ENCODE results near the gene TMEM52. TPM values are rescaled to one million over a fixed set of nuclear protein-coding genes. Genes with fewer than 3 reads are reported as not detected.

TMEM52 gene
- total and polyA plus RNA-seq, 2 of the 13 experiments (the other 11 are each of a cell fraction or from before 2014, with no cell fraction given), result 13.2 to 18.7 TPM

DNA sequence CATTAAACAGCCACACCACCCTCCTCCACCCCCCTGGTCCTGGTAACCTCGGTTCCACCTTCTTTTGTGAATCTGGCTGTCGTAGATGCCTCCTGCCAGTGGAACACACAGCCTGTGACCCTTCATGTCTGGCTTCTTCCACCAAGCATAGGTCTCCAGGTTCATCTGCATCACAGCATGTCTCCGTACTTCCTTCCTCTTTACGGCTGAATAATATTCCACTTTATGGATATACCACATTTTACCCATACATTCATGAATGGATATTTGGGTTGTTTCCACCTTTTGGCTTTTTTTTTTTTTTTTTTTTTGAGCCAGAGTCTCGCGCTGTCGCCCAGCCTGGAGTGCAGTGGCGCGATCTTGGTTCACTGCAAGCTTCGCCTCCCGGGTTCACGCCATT is 15.9 kb downstream of the TMEM52 start (continued):
- TF ChIP-seq, protein P1, sequence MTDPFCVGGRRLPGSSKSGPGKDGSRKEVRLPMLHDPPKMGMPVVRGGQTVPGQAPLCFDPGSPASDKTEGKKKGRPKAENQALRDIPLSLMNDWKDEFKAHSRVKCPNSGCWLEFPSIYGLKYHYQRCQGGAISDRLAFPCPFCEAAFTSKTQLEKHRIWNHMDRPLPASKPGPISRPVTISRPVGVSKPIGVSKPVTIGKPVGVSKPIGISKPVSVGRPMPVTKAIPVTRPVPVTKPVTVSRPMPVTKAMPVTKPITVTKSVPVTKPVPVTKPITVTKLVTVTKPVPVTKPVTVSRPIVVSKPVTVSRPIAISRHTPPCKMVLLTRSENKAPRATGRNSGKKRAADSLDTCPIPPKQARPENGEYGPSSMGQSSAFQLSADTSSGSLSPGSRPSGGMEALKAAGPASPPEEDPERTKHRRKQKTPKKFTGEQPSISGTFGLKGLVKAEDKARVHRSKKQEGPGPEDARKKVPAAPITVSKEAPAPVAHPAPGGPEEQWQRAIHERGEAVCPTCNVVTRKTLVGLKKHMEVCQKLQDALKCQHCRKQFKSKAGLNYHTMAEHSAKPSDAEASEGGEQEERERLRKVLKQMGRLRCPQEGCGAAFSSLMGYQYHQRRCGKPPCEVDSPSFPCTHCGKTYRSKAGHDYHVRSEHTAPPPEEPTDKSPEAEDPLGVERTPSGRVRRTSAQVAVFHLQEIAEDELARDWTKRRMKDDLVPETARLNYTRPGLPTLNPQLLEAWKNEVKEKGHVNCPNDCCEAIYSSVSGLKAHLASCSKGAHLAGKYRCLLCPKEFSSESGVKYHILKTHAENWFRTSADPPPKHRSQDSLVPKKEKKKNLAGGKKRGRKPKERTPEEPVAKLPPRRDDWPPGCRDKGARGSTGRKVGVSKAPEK (CRISPR knock-in tag; IDR thresholded peaks at IDR 0.05; ENCODE audit: borderline replicate concordance), result no peak
- no peak for TF ChIP-seq SAP130 (CRISPR knock-in tag; IDR thresholded peaks at IDR 0.05; ENCODE audit: low read depth)
- TF ChIP-seq, protein P2, sequence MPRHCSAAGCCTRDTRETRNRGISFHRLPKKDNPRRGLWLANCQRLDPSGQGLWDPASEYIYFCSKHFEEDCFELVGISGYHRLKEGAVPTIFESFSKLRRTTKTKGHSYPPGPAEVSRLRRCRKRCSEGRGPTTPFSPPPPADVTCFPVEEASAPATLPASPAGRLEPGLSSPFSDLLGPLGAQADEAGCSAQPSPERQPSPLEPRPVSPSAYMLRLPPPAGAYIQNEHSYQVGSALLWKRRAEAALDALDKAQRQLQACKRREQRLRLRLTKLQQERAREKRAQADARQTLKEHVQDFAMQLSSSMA (CRISPR knock-in tag; IDR thresholded peaks at IDR 0.05), result no peak

DNA sequence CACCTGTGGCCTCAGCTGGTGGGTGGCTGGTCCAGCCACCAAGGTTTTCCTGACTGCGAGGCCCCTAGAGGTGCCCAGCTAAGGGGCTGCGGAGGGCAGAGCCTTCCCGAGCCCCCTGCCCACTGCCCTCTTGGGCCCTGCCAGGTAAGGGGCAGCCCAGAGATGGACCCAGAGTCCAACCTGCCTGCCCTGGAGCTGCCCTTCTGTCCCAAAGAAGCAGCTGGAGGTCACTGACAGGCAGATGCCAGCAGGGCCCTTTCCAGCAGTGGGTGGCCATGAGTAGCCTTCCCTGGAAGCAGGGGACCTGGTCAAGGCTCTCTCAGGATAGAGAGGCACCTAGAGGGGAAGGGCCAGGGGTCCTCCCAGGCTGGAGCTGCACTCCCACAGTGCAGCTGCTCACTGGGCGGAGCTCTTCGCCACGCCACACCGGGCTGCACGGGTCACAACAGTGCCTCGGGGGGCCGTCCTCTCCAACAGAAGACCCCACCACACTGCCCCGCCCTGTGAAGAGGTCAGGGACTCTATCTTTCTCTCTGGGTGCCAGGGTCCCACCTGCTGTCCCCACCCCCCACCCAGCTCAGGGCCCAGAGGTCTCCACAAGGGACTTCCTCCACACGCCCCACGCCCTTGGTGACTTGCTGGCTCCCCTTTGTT is 17.3 kb downstream of the TMEM52 start:
- CTCF ChIA-PET (ENCODE audit: low intra/inter-chr PET ratio, low total read pairs), result no interaction called here
- intact Hi-C loops (cut with micrococcal nuclease; ENCODE audit: unreplicated experiment), result loop anchor here (10.0 kb wide), 1 partner anchor 47 kb away; no protein-coding TSS in a partner anchor
- TF ChIP-seq, protein P3, sequence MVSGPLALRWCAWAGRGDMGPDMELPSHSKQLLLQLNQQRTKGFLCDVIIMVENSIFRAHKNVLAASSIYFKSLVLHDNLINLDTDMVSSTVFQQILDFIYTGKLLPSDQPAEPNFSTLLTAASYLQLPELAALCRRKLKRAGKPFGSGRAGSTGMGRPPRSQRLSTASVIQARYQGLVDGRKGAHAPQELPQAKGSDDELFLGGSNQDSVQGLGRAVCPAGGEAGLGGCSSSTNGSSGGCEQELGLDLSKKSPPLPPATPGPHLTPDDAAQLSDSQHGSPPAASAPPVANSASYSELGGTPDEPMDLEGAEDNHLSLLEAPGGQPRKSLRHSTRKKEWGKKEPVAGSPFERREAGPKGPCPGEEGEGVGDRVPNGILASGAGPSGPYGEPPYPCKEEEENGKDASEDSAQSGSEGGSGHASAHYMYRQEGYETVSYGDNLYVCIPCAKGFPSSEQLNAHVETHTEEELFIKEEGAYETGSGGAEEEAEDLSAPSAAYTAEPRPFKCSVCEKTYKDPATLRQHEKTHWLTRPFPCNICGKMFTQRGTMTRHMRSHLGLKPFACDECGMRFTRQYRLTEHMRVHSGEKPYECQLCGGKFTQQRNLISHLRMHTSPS (CRISPR knock-in tag; IDR thresholded peaks at IDR 0.05; ENCODE audit: low read depth), result peak; percentile 51; the same call in 1 of the 2 replicates
- TF ChIP-seq EED (CRISPR knock-in tag; IDR thresholded peaks at IDR 0.05) (no peak), ZZZ3 (CRISPR knock-in tag; IDR thresholded peaks at IDR 0.05; ENCODE audit: borderline replicate concordance) (no peak), ESRRA (CRISPR knock-in tag; IDR thresholded peaks at IDR 0.05; ENCODE audit: low read depth) (0 out of 2 replicates have a peak, but pooled peaks have one; percentile 26), TBP (CRISPR knock-in tag; IDR thresholded peaks at IDR 0.05) (no peak), ETV5 (CRISPR knock-in tag; IDR thresholded peaks at IDR 0.05; ENCODE audit: borderline replicate concordance) (no peak), HNRNPL (IDR thresholded peaks at IDR 0.05; ENCODE audit: low read depth, low read length) (0 out of 2 replicates have a peak, but pooled peaks have one; percentile 53), ZNF558 (CRISPR knock-in tag; IDR thresholded peaks at IDR 0.05; ENCODE audit: borderline replicate concordance) (no peak)
- TF ChIP-seq, protein P4, sequence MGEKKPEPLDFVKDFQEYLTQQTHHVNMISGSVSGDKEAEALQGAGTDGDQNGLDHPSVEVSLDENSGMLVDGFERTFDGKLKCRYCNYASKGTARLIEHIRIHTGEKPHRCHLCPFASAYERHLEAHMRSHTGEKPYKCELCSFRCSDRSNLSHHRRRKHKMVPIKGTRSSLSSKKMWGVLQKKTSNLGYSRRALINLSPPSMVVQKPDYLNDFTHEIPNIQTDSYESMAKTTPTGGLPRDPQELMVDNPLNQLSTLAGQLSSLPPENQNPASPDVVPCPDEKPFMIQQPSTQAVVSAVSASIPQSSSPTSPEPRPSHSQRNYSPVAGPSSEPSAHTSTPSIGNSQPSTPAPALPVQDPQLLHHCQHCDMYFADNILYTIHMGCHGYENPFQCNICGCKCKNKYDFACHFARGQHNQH (CRISPR knock-in tag; IDR thresholded peaks at IDR 0.05), result no peak
- TF ChIP-seq, protein P5, sequence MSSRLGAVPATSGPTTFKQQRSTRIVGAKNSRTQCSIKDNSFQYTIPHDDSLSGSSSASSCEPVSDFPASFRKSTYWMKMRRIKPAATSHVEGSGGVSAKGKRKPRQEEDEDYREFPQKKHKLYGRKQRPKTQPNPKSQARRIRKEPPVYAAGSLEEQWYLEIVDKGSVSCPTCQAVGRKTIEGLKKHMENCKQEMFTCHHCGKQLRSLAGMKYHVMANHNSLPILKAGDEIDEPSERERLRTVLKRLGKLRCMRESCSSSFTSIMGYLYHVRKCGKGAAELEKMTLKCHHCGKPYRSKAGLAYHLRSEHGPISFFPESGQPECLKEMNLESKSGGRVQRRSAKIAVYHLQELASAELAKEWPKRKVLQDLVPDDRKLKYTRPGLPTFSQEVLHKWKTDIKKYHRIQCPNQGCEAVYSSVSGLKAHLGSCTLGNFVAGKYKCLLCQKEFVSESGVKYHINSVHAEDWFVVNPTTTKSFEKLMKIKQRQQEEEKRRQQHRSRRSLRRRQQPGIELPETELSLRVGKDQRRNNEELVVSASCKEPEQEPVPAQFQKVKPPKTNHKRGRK (CRISPR knock-in tag; IDR thresholded peaks at IDR 0.05), result no peak

More for the DNA sequence above, 17.3 kb downstream of the TMEM52 start:
- H3K4me1 ChIP-seq (ENCODE audit: insufficient read depth, low read length), result peaks cover 54% of the 10 kb centered on the region
- ATAC-seq (peak; percentile 16), FAIRE-seq (no peak), DNase-seq (ENCODE audit: low spot score) (no peak)
- H2AFZ ChIP-seq (ENCODE audit: low read length), result no peak overlapping the region
- peak overlapping the region in 1 of 3 experiments; percentile 55; a peak in 1 of 6 replicates for H3K4me3 ChIP-seq (replicated peaks in 1 of 3; ENCODE audit: insufficient read depth in 1 of 3, low read depth in 2 of 3, low read length in 3 of 3)
- H4K20me1 ChIP-seq (ENCODE audit: insufficient read depth, low read length), result no peaks in the 10 kb centered on the region
- POLR2A ChIA-PET, result interaction anchor here (1.7 kb wide), 1 partner anchor 10 kb away, joined by 5 read pairs; no protein-coding TSS in a partner anchor
- in situ Hi-C loops (cut with HindIII; ENCODE audit: extremely low pct_ligation_motif_present, low pct_unique_long_range_greater_than_20kb), result loop anchor here (10.0 kb wide), 1 partner anchor 117 kb away; no protein-coding TSS in a partner anchor
- H3K36me3 ChIP-seq (replicated peaks in 1 of 2; ENCODE audit: control insufficient read depth in 1 of 2, insufficient read depth in 2 of 2, low read length in 2 of 2), result no peaks in the 10 kb centered on the region
- H3K4me2 ChIP-seq (ENCODE audit: low read depth, low read length), result peak overlapping the region; percentile 42; the same call in 1 of the 2 replicates
- no peaks in the 10 kb centered on the region; a peak in 1 of 5 replicates for H3K27me3 ChIP-seq (ENCODE audit: control insufficient read depth in 1 of 2, insufficient read depth in 2 of 2, low read length in 2 of 2)
- H3K79me2 ChIP-seq (ENCODE audit: insufficient read depth, low read length), result no peaks in the 10 kb centered on the region
- H3K9ac ChIP-seq (ENCODE audit: insufficient read depth, low read depth, low read length), result no peak overlapping the region
- 44% methylated on average over 2 of the region's 13 CpGs for WGBS (ENCODE audit: low lambda C conversion rate)
- BruUV-seq (replicated peaks), result no TSS peak
- H3K9me3 ChIP-seq (ENCODE audit: low read length), result no peaks in the 10 kb centered on the region
- no peak overlapping the region for H3K27ac ChIP-seq (ENCODE audit: extremely low read length, insufficient read depth, low read length)
